HL-60/S4 treated with retinoic acid at 250 ng/mL for 4 days and 3 days (cell line): Measurements from ENCODE around the gene MAP1LC3B.

Experiments used
- in situ Hi-C: fragments of 300-500 bp; cut with MboI; formaldehyde crosslinking; loops from 2 replicates; pipeline ENCODE4 v1.7.0; 2022; ENCODE audit warnings: low sequenced_read_pairs

Gene MAP1LC3B

GRCh38 chr16:87451563-87452210 lies 59.6 kb downstream of the MAP1LC3B start:
- in situ Hi-C loops = no loop called here

GRCh38 chr16:87453326-87453725 lies 61.2 kb downstream of the MAP1LC3B start:
- in situ Hi-C loops = no loop called here
